ENCODE results near the gene PITHD1.

PITHD1 gene

DNA sequence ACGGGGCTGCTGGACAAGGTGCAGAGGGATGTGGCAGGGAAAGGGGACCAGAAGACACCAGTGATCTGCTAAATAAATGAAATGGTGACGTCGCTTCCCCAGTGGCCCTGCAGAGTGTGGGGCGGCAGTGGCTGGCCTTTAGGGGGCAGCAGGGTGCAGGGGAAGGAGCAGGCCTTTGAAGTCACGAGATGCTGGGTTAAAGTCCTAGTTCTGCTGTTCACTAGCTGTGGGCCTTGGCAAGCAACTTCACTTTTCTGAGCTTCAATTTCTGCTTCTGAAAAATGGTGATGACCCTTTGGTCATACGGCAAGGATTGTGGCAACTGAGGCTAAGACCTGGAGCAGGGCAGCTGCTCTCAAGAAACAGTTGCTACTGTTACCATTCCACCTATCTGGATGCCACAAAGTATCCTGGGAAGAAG lies 31.5 kb downstream of the PITHD1 start:
- TF ChIP-seq YY1 (IDR thresholded peaks at IDR 0.05; ENCODE audit: low read depth) (no peak), RAD21 (IDR thresholded peaks at IDR 0.05; ENCODE audit: low read depth) (peak; percentile 86)

- TF ChIP-seq REST (IDR thresholded peaks at IDR 0.05; ENCODE audit: low read depth): no peak
- peak; percentile 68 for TF ChIP-seq RAD21 (IDR thresholded peaks at IDR 0.05; ENCODE audit: low read depth)
Observed at GRCh38 chr1:23810818-23811540, 32.8 kb downstream of the PITHD1 start.

- TF ChIP-seq TCF12 (IDR thresholded peaks at IDR 0.05; ENCODE audit: low read depth) (no peak), TAF1 (IDR thresholded peaks at IDR 0.05; ENCODE audit: low read depth) (no peak), CEBPB (IDR thresholded peaks at IDR 0.05) (no peak), TEAD4 (IDR thresholded peaks at IDR 0.05) (no peak), CREB1 (IDR thresholded peaks at IDR 0.05; ENCODE audit: low read depth) (no peak), EGR1 (IDR thresholded peaks at IDR 0.05) (no peak), NFIC (IDR thresholded peaks at IDR 0.05) (no peak), REST (IDR thresholded peaks at IDR 0.05; ENCODE audit: low read depth) (no peak), ZBTB7A (IDR thresholded peaks at IDR 0.05; ENCODE audit: low read depth) (no peak), EP300 (IDR thresholded peaks at IDR 0.05; ENCODE audit: borderline replicate concordance) (no peak), FOXM1 (IDR thresholded peaks at IDR 0.05; ENCODE audit: borderline replicate concordance, low read depth) (no peak), RAD21 (IDR thresholded peaks at IDR 0.05; ENCODE audit: low read depth) (no peak), YY1 (IDR thresholded peaks at IDR 0.05; ENCODE audit: low read depth) (no peak)
- TF ChIP-seq, protein P1, sequence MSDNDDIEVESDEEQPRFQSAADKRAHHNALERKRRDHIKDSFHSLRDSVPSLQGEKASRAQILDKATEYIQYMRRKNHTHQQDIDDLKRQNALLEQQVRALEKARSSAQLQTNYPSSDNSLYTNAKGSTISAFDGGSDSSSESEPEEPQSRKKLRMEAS (IDR thresholded peaks at IDR 0.05): no peak
- TF ChIP-seq, protein P2, sequence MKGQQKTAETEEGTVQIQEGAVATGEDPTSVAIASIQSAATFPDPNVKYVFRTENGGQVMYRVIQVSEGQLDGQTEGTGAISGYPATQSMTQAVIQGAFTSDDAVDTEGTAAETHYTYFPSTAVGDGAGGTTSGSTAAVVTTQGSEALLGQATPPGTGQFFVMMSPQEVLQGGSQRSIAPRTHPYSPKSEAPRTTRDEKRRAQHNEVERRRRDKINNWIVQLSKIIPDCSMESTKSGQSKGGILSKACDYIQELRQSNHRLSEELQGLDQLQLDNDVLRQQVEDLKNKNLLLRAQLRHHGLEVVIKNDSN (IDR thresholded peaks at IDR 0.05): no peak
Observed at GRCh38 chr1:23814016-23814415, 35.8 kb downstream of the PITHD1 start.

- TF ChIP-seq, protein P1 (IDR thresholded peaks at IDR 0.05): no peak
- TF ChIP-seq REST (IDR thresholded peaks at IDR 0.05; ENCODE audit: low read depth) (no peak), CREB1 (IDR thresholded peaks at IDR 0.05; ENCODE audit: low read depth) (no peak), TCF12 (IDR thresholded peaks at IDR 0.05; ENCODE audit: low read depth) (no peak), FOXM1 (IDR thresholded peaks at IDR 0.05; ENCODE audit: borderline replicate concordance, low read depth) (no peak), TEAD4 (IDR thresholded peaks at IDR 0.05) (no peak), TAF1 (IDR thresholded peaks at IDR 0.05; ENCODE audit: low read depth) (no peak), YY1 (IDR thresholded peaks at IDR 0.05; ENCODE audit: low read depth) (no peak), ZBTB7A (IDR thresholded peaks at IDR 0.05; ENCODE audit: low read depth) (no peak), CEBPB (IDR thresholded peaks at IDR 0.05) (no peak), NFIC (IDR thresholded peaks at IDR 0.05) (no peak), EP300 (IDR thresholded peaks at IDR 0.05; ENCODE audit: borderline replicate concordance) (no peak), RAD21 (IDR thresholded peaks at IDR 0.05; ENCODE audit: low read depth) (no peak), EGR1 (IDR thresholded peaks at IDR 0.05) (no peak)
- TF ChIP-seq, protein P2 (IDR thresholded peaks at IDR 0.05): no peak
Observed at GRCh38 chr1:23816361-23816760, 38.1 kb downstream of the PITHD1 start.

DNA sequence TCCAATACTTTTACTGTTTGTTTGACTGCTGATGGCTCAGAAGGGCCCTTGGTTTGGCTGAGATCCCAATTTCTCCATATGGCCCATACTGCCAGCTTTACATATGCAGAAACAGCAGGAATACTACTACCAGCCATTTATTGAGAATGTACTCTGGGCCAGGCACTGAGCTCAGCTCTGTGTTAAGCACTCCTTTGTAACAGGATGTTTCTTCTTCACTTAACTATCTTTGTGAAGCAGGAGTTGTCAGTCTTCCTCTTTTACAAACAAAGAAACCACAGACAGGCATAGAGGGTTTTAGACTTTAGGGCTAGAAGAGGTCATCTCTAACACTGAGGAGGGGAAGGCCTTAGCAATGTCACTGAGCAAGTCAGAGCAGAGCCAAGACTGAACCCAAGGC lies 38.7 kb downstream of the PITHD1 start:
- TF ChIP-seq NFIC (IDR thresholded peaks at IDR 0.05): no peak

Data from Ishikawa (cell line).